ENCODE data around the gene KCNG2. TPM values are rescaled to one million over a fixed set of nuclear protein-coding genes. Genes with fewer than 3 reads are reported as not detected.

Gene KCNG2
- total and polyA plus RNA-seq, 9 of the 15 experiments (the other 6 are each of a cell fraction or from before 2014, with no cell fraction given), result not detected

DNA sequence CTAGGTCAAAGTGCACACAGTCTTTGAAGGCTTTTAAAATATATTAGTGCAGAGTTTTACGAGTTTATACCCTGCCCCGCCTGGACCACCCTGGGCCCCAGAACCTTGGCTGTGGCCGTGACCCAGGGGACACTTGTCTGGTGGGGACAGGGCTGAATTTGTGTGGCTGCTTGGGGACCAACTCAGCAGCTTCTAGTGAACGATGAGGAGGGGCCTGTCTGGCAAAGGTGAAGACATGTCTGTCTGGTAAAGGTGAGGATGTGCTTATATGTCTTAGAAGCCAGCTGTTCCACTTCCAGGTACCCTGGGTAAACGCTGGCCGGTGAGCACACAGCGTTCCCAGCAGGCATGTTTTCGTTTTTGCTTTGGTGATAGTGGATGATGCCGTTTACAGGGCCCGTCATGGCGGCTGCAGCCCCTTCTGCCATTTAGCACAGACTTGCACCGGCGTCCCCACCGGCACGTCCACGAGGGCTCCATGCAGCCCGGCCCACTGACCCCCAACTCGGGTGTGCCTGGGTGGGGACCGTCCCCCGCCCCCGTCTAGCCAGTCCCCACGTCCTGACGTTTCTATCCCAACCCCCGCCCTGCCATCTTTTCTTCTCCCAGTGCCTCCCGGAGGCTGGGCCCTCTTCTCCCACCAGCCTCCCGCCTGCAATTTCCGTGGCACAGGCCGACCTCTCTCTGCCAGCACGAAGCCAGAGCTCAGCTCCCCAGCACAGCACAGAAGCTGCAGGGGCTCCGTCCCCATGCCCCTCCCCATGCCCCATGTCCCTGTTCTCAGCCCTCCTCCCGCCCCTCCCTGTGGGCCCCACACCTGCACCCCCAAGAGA lies 85.9 kb downstream of the KCNG2 start (continued):
- TF ChIP-seq, protein P1, sequence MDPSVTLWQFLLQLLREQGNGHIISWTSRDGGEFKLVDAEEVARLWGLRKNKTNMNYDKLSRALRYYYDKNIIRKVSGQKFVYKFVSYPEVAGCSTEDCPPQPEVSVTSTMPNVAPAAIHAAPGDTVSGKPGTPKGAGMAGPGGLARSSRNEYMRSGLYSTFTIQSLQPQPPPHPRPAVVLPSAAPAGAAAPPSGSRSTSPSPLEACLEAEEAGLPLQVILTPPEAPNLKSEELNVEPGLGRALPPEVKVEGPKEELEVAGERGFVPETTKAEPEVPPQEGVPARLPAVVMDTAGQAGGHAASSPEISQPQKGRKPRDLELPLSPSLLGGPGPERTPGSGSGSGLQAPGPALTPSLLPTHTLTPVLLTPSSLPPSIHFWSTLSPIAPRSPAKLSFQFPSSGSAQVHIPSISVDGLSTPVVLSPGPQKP (CRISPR knock-in tag; IDR thresholded peaks at IDR 0.05), result no peak
- no peak for TF ChIP-seq BRCA1 (IDR thresholded peaks at IDR 0.05)
- no peak for TF ChIP-seq BRCA1 (CRISPR knock-in tag; IDR thresholded peaks at IDR 0.05)
- no peak for TF ChIP-seq RAD51 (IDR thresholded peaks at IDR 0.05; ENCODE audit: borderline replicate concordance, low read depth)
- no peak for TF ChIP-seq MBD2 (IDR thresholded peaks at IDR 0.05; ENCODE audit: borderline replicate concordance, low read depth)
- TF ChIP-seq MTA2 (IDR thresholded peaks at IDR 0.05; ENCODE audit: low read depth), result no peak

DNA sequence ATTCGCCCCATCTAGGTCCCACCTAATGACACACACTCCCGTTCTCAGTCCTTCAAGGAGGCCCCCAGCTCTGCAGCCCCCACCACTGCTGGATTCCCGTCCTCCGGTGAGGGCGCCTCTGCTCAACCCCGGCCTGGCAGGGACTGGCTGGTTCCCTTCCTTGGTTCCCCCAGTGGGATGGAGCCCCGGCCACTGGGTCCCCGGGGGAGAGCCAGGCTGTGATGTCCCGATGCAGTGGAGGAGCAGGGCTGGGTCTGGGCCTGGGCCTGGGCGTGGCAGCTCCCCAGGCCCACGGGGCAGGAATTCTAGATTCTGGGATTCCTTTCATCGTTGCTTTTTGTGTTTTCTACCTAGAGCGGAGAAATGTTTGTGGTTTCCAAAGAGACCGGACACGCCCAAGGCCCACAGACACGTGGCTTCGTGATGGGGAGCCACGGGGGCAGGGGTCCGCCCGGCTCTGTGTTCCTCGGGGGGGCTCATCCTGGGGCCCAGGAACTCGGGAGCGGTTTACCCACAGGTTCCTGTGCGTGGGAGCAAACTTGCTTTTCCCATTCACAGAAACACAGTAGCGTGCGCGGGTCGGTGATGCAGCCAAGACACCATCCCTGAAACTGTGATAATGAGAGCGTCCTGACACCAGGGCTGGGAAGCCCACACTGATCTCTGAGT lies 86.7 kb downstream of the KCNG2 start:
- Histone ChIP-seq H3K4me3 (no peak overlapping the region), H3K9me1 (ENCODE audit: control insufficient read depth, insufficient read depth, low read length) (no peaks in the 10 kb centered on the region), H3K79me2 (ENCODE audit: control insufficient read depth, insufficient read depth, low read length) (no peaks in the 10 kb centered on the region), H2AFZ (ENCODE audit: low read depth, low read length) (no peak overlapping the region), H3K4me2 (ENCODE audit: insufficient read depth, low read length) (no peak overlapping the region), H3K27ac (ENCODE audit: extremely low read depth, low read depth, low read length) (no peak overlapping the region), H3K36me3 (ENCODE audit: control insufficient read depth, insufficient read depth, low read length) (no peaks in the 10 kb centered on the region), H3K9ac (ENCODE audit: insufficient read depth in 1 of 2, low read depth in 2 of 2, low read length in 2 of 2) (no peak overlapping the region), H3K4me1 (replicated peaks in 1 of 2; ENCODE audit: control insufficient read depth in 2 of 2, insufficient read depth in 2 of 2, low read length in 2 of 2) (no peaks in the 10 kb centered on the region; a peak in 1 of 5 replicates), H4K20me1 (replicated peaks; ENCODE audit: control insufficient read depth, insufficient read depth, low read length) (no peaks in the 10 kb centered on the region), H3K27me3 (ENCODE audit: control insufficient read depth in 2 of 2, insufficient read depth in 2 of 2, low read length in 2 of 2) (peaks cover 0 to 7% of the 10 kb centered on the region in 2 experiments; a peak in 1 of 5 replicates), H3K9me3 (replicated peaks; ENCODE audit: control insufficient read depth, insufficient read depth, low read depth, low read length) (no peaks in the 10 kb centered on the region)
- TF ChIP-seq NELFE (IDR thresholded peaks at IDR 0.05; ENCODE audit: insufficient read depth, insufficient read length) (no peak), ZNF586 (CRISPR knock-in tag; conservative IDR thresholded peaks at IDR 0.05) (no peak), GTF2F1 (IDR thresholded peaks at IDR 0.05; ENCODE audit: low read depth, low read length) (no peak), EHMT2 (IDR thresholded peaks at IDR 0.05) (no peak), POLR2G (IDR thresholded peaks at IDR 0.05; ENCODE audit: low read depth, low read length) (no peak), MTA2 (IDR thresholded peaks at IDR 0.05; ENCODE audit: low read depth) (no peak)
- TF ChIP-seq, protein P2, sequence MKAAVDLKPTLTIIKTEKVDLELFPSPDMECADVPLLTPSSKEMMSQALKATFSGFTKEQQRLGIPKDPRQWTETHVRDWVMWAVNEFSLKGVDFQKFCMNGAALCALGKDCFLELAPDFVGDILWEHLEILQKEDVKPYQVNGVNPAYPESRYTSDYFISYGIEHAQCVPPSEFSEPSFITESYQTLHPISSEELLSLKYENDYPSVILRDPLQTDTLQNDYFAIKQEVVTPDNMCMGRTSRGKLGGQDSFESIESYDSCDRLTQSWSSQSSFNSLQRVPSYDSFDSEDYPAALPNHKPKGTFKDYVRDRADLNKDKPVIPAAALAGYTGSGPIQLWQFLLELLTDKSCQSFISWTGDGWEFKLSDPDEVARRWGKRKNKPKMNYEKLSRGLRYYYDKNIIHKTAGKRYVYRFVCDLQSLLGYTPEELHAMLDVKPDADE (conservative IDR thresholded peaks at IDR 0.05; ENCODE audit: control insufficient read depth, low read depth, low read length), result no peak
- TF ChIP-seq, protein P3, sequence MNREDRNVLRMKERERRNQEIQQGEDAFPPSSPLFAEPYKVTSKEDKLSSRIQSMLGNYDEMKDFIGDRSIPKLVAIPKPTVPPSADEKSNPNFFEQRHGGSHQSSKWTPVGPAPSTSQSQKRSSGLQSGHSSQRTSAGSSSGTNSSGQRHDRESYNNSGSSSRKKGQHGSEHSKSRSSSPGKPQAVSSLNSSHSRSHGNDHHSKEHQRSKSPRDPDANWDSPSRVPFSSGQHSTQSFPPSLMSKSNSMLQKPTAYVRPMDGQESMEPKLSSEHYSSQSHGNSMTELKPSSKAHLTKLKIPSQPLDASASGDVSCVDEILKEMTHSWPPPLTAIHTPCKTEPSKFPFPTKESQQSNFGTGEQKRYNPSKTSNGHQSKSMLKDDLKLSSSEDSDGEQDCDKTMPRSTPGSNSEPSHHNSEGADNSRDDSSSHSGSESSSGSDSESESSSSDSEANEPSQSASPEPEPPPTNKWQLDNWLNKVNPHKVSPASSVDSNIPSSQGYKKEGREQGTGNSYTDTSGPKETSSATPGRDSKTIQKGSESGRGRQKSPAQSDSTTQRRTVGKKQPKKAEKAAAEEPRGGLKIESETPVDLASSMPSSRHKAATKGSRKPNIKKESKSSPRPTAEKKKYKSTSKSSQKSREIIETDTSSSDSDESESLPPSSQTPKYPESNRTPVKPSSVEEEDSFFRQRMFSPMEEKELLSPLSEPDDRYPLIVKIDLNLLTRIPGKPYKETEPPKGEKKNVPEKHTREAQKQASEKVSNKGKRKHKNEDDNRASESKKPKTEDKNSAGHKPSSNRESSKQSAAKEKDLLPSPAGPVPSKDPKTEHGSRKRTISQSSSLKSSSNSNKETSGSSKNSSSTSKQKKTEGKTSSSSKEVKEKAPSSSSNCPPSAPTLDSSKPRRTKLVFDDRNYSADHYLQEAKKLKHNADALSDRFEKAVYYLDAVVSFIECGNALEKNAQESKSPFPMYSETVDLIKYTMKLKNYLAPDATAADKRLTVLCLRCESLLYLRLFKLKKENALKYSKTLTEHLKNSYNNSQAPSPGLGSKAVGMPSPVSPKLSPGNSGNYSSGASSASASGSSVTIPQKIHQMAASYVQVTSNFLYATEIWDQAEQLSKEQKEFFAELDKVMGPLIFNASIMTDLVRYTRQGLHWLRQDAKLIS (CRISPR knock-in tag; IDR thresholded peaks at IDR 0.05), result no peak
- WGBS (ENCODE audit: insufficient coverage, low coverage, missing lambda C conversion rate), result 12% methylated on average over 22 of the region's 29 CpGs
- ATAC-seq (no peak), DNase-seq (ENCODE audit: extremely low read depth in 1 of 4, low spot score in 3 of 4) (no peak), FAIRE-seq (no peak)
- in situ Hi-C loops (cut with MboI) (no loop called here), intact Hi-C loops (cut with micrococcal nuclease) (no loop called here)
- BruUV-seq (replicated peaks), result no TSS peak
- ChIA-PET CTCF (ENCODE audit: low intra/inter-chr PET ratio) (no interaction called here), POLR2A (interaction anchor here (0.6 kb wide), 1 partner anchor 263 kb away, joined by 3 read pairs; no protein-coding TSS in a partner anchor)

Measured in K562 (cell line).